Heart right ventricle (tissue), 16 donors: ENCODE results near the gene LAMP5. TPM values are rescaled to one million over a fixed set of nuclear protein-coding genes. Genes with fewer than 3 reads are reported as not detected.

Source experiments
- ATAC-seq, 8 donors: fragments of 200-7000 bp; cut with Tn5 transposase; one replicate each; pipeline ENCODE4 v1.9.1; 2020; ENCODE audit warnings: mild to moderate bottlenecking in 8 of 8, moderate library complexity in 8 of 8, moderate number of reproducible peaks in 1 of 8
- DNase-seq, 2 donors: peaks; one replicate each; pipeline ENCODE4 v3.0.0-alpha.2; 2020
- H3K27ac ChIP-seq, 10 donors: fragments of 200-600 bp; sonication (generic) in 2 of 10; one replicate each; pipeline versions ENCODE4 v1.5.0 to v1.8.0; 2020 to 2022; ENCODE audit warnings: mild to moderate bottlenecking in 3 of 10
- H3K27me3 ChIP-seq, 7 donors: fragments of 200-600 bp; one replicate each; pipeline ENCODE4 v1.8.0; 2021 to 2022; ENCODE audit warnings: mild to moderate bottlenecking in 2 of 7
- H3K36me3 ChIP-seq, 9 donors: fragments of 200-600 bp; sonication (generic) in 1 of 9; one replicate each; pipeline versions ENCODE4 v1.5.0 to v1.8.0; 2020 to 2022; ENCODE audit warnings: mild to moderate bottlenecking in 2 of 9
- H3K4me1 ChIP-seq, 9 donors: fragments of 200-600 bp; sonication (generic) in 1 of 9; one replicate each; pipeline versions ENCODE4 v1.5.0 to v1.8.0; 2020 to 2022; ENCODE audit warnings: mild to moderate bottlenecking in 4 of 9
- H3K4me3 ChIP-seq, 10 donors: fragments of 200-600 bp; sonication (generic) in 2 of 10; one replicate each; pipeline versions ENCODE4 v1.5.0 to v1.8.0; 2020 to 2022; ENCODE audit warnings: mild to moderate bottlenecking in 7 of 10, moderate library complexity in 2 of 10
- H3K9me3 ChIP-seq, 11 donors: fragments of 200-600 bp in 10 of 11; sonication (generic) in 2 of 11; one replicate each; pipeline versions ENCODE4 v1.5.0 to v1.8.0; 2013 to 2022; ENCODE audit warnings: mild to moderate bottlenecking in 2 of 11, control low read depth in 1 of 11, moderate library complexity in 1 of 11
- CTCF ChIP-seq, 9 donors: fragments of 200-600 bp; sonication (generic) in 2 of 9; IDR thresholded peaks; one replicate each; pipeline versions ENCODE4 v1.5.0 to v1.8.0; 2021 to 2022; ENCODE audit warnings: antibody characterized with exemption in 9 of 9, mild to moderate bottlenecking in 5 of 9, moderate library complexity in 1 of 9
- WGBS, 2 donors: extraction: QIAGEN DNeasy Blood & Tissue Kit; methylation state at CpG; one replicate each; pipeline ENCODE4 v1.1.7; 2013; ENCODE audit warnings: inconsistent platforms in 1 of 2; 5-methylcytosine and 5-hydroxymethylcytosine counted together
- intact Hi-C, 10 donors: fragments of 100-400 bp; cut with DNase I; formaldehyde crosslinking; loops; one replicate each; pipeline versions ENCODE4 v1.11.1 to v1.14.2; 2022
- polyA plus RNA-seq, 2 donors: library from polyadenylated mRNA; stranded (reverse); fragments of 200-250 nt; gene quantifications; one replicate each; pipeline ENCODE4 v1.2.3, GENCODE V29; 2013
- total RNA-seq, 10 donors: library from RNA; stranded (reverse); fragmentation: NEBNext Ultra II Directional in 3 of 10; extraction: Animal tissue kit (Norgen Biotek cat#: 25700) in 3 of 10; gene quantifications; one replicate each; pipeline versions ENCODE4 v1.2.1 to v1.2.4, GENCODE V29; 2021 to 2023
- donor health status: Arrhythmogenic right ventricular cardiomyopathy.
- donor health status: ischemic (EF 13 %, LVEDD 7.1; RV severe dilation, severe dysfunction).
- donor health status: healthy with polysubstance abuse.
- donor health status: DM: no; HTN: yes; CAD: no.
- donor health status: DM: no; HTN: no; CAD: no.
- donor health status: ischemic (EF 25% LVEDD 6.9; RV normal size, moderate dysfunction).
- donor health status: ischemic (EF 25% LVEDD 5.7; RV mildly dilated, moderate dysfunction).
- donor health status: healthy.
- donor health status: DM: yes; HTN: yes; CAD: no.
- donor health status: Ischemic cardiomyopathy.
- donor health status: ischemic (EF 35%, LVEDD 5.7; RV mildly dilated, moderate dysfunction).
- donor health status: nonischemic (EF 11% LVEDD 7.7; RV severe dilation, severe dysfunction).
- donor health status: DM: yes; HTN: yes; CAD: no.
- donor health status: PGD.
- donor health status: ischemic (EF 29% LVEDD 5.4; RV normal size, mild dysfunction).
- donor health status: nonischemic (EF 23%, LVEDD 6.1; RV moderate dilation, normal function).

Gene LAMP5
- total and polyA plus RNA-seq, 12 donors, result 0.04 to 0.16 (median 0.11) TPM; not detected in 7

GRCh38 chr20:9488063-9488462 is 26.3 kb upstream of the LAMP5 start:
- intact Hi-C loops, result no loop called here
- H3K4me3 ChIP-seq, result no peak overlapping the region
- H3K36me3 ChIP-seq, result no peaks in the 10 kb centered on the region
- no peak overlapping the region for H3K27ac ChIP-seq
- no peaks in the 10 kb centered on the region for H3K9me3 ChIP-seq
- ATAC-seq (no peak), DNase-seq (no peak)
- H3K27me3 ChIP-seq, result no peaks in the 10 kb centered on the region
- TF ChIP-seq CTCF (IDR thresholded peaks at IDR 0.05), result no peak
- peaks cover 0 to 6% (median 0%) of the 10 kb centered on the region in 9 donors for H3K4me1 ChIP-seq
- WGBS, 2 donors, result 50 to 58% methylated on average over 2 of the region's 2 CpGs

- Histone ChIP-seq H3K4me3 (no peak overlapping the region), H3K36me3 (no peaks in the 10 kb centered on the region), H3K4me1 (peaks cover 0 to 4% (median 0%) of the 10 kb centered on the region in 9 donors), H3K27me3 (no peaks in the 10 kb centered on the region), H3K27ac (no peak overlapping the region), H3K9me3 (no peaks in the 10 kb centered on the region)
- ATAC-seq (no peak), DNase-seq (no peak)
- no peak for TF ChIP-seq CTCF (IDR thresholded peaks at IDR 0.05)
- WGBS, 2 donors, result 84 to 89% methylated on average over 3 of the region's 3 CpGs
- intact Hi-C loops, result no loop called here
Observed at GRCh38 chr20:9490161-9490560, 24.2 kb upstream of the LAMP5 start.

GRCh38 chr20:9490631-9491030 is 23.8 kb upstream of the LAMP5 start:
- WGBS, 2 donors, result 94 to 98% methylated on average over 3 of the region's 3 CpGs
- TF ChIP-seq CTCF (IDR thresholded peaks at IDR 0.05), result no peak
- no peak overlapping the region for H3K27ac ChIP-seq
- H3K9me3 ChIP-seq, result no peaks in the 10 kb centered on the region
- H3K4me3 ChIP-seq, result no peak overlapping the region
- peaks cover 0 to 3% (median 0%) of the 10 kb centered on the region in 9 donors for H3K4me1 ChIP-seq
- DNase-seq, result no peak
- ATAC-seq, result no peak
- no peaks in the 10 kb centered on the region for H3K36me3 ChIP-seq
- intact Hi-C loops, result no loop called here
- no peaks in the 10 kb centered on the region for H3K27me3 ChIP-seq

GRCh38 chr20:9491324-9491723 is 23.1 kb upstream of the LAMP5 start:
- TF ChIP-seq CTCF (IDR thresholded peaks at IDR 0.05), result no peak
- Histone ChIP-seq H3K9me3 (no peaks in the 10 kb centered on the region), H3K36me3 (no peaks in the 10 kb centered on the region), H3K27ac (no peak overlapping the region), H3K4me3 (no peak overlapping the region), H3K4me1 (no peaks in the 10 kb centered on the region), H3K27me3 (no peaks in the 10 kb centered on the region)
- DNase-seq (no peak), ATAC-seq (no peak)
- WGBS, 2 donors, result 94% methylated on average over 1 of the region's 1 CpG
- intact Hi-C loops, result no loop called here
